ENCODE data around the gene ATP2B3.

Gene ATP2B3

DNA sequence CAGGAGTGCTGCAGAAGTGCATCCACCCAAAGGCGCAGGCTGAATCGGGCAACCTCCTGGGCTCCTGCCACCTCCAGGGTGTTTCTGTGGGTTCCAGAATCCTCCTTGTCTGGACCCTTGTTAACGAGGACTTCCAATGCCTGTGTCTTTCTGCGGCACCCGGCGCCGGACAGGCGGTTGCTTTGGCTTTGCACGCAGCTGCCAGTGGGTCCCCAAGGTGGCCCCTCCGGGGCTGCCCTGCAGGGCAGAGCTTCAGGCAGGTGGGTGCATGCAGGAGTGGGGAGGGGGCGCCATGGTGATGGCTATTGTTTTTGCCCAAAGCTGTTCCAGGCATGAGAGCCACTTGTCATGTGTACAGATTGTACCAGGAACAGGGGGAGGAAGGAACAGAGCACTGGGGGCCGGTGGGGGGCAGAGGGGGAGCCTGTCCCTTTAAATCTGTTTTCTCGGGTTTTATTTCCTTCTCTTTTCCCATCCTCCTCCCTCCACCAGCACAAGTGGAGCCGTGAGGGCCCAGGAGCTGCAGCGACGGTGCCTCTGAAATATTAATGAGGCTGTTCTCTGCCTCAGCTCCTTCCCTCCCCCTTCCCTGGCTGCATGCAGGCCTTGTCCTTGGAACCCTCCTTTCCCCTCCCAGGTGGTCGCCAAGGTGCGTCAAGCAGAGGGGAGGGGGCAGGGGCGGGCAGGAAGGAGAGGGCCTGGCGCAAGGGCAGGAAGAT lies 13.1 kb downstream of the ATP2B3 start:
- DNase-seq = peak in 6 of 56 donors; percentile 1 to 32 (median 12)

DNA sequence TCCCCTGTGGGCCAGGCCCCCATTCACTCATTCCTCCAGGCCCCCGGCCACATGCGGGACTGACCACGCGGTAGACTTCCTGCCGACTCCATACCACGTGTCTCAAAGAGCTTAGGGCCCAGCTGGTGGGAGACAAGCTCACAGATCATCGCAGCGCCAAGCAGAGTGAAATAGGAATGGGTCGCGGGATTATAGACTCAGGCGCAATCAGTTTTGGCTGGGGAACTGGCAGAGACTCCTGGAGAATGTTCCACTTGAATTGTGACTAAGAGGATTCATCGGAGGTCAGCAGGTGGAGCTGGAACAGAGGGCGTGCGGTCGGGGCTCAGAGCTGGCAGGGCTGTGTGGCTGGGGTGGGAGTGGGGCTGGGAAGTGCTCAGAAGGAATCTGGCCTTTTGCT lies 15.6 kb downstream of the ATP2B3 start:
- no peak for DNase-seq

DNA sequence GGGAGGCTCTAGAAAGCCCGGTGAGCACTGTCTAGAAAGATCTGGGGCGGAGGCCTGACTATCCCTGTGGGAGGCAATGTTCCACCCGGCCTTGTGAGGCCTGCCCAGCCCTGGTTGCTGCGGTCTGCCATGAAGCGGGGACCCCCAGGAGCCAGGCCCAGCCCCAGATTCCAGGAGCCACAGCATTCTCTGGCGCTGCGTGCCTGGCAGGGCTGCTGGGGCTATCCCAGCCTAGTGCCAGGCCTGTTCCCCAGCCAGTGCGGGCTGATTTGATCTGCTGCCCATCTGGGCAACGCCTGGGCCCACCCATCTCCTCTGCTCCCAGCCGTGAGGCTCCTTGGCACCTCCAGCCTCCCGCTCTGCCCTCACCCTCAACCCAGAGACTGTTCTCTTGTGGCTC lies 19.6 kb downstream of the ATP2B3 start:
- DNase-seq = no peak

DNA sequence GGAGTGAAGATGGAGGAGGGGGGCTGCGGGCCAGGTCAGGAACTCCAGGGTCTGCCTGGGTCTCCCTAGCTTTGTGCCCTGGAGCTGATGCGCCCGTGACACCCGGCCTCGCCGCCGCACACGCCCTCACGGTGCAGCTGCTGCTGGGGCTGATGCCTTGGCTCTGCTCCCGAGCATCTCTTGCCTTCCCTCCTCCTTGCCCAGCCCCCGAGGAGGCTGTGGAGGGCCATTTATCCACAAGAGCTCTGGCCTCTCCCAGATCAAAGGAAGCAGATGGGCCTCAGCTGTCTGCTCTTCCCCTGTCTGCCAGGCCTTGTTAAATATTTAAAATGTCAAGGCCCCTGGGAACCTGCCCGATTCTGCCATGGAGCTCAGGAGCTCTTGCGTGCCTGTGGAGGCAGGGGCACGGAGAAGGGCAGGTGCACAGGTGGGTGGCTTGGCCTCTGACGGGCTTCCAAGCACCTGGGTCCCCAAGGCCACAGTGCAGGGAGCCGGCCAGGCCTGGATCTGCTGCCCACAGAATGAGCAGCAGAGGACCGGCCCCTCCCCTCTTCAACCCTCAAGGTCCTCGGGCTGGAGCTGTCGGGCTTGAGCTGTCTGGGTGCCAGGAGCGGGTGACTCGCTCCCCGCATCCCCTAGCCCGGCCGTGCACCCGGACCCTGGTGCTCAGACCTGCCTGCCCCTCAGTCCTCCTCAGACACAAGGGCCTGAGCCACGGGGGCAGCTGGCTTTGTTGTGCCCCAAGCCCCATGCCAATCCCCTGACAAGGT lies 20.3 kb downstream of the ATP2B3 start:
- peak in 1 of 56 donors; percentile 2 for DNase-seq

DNA sequence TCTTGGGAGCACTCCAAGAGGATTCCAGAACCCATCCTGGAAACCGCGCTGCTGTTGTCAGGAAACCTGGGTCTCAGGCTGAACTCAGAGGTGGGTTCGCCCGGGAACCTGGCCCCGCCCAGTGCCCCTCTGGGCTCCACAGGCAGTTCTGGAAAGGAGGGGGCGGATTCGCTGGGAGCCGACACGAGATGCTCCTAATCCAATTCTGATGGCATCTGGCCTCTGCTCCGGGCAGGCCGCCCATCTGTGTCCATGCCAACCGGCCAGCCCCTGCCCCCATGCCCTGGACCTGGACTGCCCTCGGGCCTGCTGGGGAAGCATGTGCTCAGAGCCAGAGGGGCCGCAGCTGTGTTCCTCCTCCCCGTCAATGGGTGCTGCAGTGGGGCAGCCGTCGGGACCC lies 21.0 kb downstream of the ATP2B3 start:
- peak in 20 of 56 donors; percentile 4 to 50 (median 21) for DNase-seq

DNA sequence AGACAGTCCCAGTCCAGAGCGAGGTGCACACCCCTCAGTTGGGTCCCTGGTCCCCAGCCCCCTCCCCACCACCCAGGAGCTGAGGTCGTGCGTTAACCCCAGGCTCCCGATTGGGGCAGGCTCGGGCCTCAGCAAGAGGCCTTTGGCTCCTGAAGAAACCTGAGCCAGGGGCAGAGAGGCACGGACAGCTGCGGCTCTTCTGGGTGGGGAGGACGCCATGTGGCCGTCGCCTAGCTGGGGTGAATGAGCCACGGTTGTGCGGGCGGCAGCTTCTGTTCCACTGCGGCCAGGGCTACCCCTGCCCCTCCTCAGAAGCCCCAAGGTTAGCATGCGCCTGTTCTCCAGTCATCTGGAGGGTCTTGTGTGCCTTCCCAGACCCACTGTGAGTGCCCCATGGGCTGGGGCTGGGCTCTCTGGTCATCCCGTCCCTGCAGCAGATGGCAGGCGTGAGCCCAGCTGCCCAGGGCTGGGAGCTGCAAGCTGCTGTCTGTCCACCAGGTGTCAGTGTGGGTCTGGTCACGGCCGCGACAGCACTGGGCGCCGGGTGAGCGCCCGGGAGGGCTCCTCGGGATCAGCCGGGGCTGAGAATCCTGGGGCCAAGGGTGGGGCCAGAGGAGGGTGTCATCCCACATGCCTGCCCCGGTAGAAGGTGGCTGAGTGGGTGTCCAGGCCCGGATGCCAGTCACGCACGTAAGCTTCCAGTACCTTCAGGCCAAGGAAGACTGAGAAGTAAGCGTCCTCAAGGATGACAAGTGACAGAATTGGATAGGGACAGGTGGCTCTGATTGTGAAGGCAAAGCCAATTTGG lies 21.9 kb downstream of the ATP2B3 start:
- DNase-seq = peak in 47 of 56 donors; percentile 8 to 81 (median 44)

DNA sequence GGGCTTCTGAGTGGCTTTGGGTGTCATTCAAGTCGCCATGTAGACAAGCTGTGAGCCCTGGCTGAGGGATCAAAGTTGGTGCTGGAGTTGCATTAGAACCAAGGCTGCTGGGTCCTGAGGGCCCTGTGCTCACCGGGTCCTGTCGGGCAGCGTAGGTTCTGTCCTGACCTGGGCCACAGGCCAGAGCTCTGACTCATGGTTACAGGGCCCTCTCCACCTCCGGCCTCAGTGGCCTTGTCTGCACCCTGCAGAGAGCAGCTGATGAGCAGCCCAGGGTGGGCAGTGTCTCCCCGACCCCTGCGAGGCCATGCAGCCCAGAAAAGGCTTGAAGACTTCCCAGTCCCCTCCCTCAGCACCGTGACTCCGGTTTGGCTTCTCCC lies 22.5 kb downstream of the ATP2B3 start:
- DNase-seq = no peak

DNA sequence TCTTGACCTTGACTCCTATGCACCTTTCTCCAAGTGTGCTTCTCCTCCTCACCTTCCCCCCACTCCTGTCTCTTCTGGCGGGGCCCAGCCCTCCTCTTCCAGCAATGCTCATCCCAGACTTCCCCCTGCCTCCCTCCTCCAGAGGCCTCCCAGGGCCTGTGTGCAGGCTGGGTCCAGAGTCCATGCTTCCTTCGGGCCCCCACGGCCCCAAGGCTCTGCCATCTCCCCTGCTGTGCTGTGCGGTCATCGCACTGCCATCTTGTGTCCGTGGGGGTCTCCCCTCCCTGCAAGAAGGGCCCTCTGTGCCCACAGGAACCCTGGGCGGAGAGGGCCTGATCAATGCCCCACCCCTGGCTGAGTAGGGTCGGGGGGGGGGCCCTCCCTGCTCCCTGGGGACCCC lies 27.3 kb downstream of the ATP2B3 start:
- no peak for DNase-seq

DNA sequence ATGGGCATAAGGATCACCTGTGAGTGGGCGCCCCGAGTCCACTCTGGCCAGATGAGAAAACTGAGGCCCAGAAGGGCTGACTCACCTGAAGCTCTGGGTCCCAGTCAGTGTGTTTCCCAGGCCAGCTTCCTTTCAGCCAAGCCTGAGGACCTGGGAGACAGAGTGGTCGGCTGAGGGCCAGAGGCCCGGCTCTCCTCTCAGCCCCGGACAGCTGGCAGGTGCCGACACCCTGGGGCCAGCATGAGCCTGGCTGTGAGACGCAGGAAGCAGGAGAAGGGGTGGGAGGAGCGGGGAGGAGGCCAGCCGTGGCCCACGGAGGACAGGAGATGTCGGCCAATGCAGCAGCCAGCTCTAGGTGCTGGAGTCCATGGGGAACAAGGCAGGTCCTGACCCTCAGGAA lies 28.9 kb downstream of the ATP2B3 start:
- DNase-seq = no peak

DNA sequence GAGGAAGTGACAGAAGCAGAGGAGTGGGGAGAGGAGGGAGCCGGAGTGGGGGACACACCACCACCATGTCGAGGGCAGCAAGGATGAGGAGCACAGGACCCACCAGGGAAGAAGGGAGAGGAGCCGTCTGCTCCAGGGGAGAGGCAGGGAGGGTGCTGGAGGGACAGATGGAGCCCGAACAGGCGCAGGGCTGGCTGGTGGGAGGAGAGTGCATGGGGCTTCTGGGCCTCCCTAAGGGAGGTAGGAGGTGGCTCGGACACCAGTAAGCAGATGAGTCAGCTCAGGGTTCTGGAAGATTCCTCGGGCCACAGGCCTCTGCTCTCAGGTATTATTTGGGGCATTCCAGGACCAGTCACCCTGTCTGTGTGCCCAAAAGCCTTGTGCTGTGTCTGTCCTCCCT lies 29.8 kb downstream of the ATP2B3 start:
- no peak for DNase-seq

DNA sequence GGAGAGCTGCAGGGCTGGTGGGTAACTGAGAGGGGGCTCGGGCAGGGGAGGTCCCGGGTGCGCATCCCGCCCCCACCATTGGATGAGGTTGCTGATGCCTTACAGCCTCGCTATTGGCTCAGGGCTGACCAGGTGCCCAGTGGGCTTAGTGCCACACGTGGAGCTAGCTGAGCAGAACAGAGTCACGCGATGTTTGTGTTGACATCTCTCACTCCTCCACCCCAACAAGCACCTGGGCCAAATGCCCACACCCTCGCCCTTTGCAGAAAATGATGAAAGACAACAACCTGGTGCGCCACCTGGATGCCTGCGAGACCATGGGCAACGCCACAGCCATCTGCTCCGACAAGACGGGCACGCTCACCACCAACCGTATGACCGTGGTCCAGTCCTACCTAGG lies 31.8 kb downstream of the ATP2B3 start:
- DNase-seq = no peak

DNA sequence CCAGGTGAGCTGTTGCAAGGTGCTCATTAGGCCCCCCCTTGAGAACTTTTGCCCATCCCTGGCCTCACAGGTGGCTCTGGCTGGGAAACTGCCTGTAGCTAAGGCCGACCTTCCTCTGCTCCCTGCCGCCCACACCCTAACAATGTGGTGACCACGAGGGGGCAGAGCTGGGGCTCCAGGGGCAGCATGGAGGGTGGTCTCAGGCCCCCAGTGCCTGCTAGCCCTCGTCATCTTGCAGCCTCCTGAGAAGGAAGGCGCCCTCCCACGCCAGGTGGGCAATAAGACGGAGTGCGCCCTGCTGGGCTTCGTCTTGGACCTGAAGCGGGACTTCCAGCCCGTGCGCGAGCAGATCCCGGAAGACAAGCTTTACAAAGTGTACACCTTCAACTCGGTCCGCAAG lies 32.4 kb downstream of the ATP2B3 start:
- no peak for DNase-seq

DNA sequence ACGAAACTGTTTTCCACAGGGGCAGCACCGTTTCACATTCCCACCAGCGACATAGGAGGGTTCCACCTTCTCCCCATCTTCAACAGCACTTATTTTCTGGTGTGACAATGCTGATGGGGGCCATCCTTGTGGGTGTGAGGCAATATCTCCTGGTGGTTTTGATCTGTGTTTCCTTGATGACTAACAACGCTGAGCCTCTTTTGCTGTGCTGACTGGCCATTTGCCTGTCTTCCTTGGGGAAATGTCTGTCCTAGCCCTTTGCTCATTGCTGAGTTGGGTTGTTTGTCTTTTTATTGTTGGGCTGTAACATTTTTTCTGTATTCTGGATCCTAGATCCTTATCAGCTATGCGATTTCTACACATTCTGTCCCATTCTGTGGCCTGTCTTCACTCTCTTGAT lies 33.7 kb downstream of the ATP2B3 start:
- DNase-seq = no peak

DNA sequence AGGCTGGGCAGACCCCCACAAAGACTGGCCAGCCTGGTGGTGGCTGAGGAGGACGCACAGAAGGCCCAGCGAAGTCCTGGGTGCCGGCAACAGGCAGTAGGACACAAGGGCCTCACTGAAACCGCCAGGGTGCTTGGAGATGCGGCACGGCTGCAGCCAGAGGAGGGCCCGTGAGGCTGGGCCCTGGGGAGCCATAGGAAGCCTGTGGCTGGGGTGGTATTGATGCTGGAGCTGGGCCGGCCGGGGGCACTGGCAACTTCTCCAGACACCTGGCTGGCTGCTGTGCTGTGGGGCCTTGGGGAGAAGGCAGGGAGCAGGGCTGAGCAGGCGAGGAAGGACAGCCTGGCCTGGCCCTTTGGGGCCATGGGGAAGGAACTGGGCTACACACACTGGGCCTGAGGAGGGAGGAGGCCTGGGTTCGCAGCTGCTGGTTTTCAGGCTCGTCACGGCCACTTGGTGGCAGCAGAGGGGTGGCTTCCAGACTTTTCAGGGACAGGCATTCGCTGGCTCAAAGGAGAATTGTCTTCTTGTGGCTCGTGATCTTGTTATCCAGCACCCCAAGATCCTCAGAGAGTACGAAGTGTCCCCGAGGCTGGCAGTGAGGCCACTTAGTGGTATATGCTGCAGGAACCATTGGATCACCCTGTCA lies 37.2 kb downstream of the ATP2B3 start:
- peak in 53 of 56 donors; percentile 9 to 87 (median 64) for DNase-seq

DNA sequence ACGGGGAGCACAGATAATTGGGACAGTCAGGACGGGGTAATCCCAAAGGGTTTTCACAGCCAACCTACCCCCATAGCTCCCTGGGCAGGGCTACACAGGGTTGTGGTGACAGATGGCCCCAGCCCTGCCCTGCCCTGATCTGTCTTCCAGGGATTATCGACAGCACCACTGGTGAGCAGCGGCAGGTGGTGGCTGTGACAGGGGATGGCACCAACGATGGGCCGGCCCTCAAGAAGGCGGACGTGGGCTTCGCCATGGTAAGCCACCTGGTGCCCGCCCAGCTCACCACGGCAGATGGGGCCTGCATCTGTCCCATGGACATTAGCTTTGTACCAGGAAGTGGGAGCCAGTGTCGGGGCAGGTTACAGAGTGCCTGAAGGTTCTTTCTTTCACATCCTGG lies 39.3 kb downstream of the ATP2B3 start:
- DNase-seq = no peak

DNA sequence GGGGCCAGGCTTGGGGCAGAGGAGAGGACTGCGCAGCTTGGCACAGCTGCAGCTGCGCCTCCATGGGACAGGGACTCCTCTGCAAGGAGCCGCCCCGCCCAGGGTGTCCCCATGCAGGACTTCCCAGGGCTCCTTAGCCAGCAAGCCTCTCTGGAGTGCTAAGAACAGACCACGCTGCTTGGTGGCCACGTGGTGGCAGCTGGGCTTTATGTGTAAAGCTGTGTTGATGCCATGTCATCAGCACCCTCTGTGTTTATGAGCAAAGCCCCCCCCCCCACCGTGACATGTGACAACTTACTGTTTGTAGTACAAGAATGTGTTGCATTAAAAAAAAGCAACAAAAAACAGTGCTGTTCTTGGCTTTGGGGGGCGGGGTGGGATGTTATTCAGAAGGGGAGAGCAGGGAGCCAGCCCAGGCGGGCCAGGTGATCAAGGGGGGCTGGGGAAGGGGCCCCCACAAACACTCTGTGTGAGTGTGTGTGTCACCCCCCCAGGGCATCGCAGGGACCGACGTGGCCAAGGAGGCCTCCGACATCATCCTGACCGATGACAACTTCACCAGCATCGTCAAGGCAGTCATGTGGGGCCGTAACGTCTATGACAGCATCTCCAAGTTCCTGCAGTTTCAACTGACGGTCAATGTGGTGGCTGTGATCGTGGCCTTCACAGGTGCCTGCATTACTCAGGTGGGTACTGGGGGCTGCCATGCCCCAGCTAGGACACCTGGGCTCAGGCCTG lies 40.3 kb downstream of the ATP2B3 start:
- DNase-seq = peak in 21 of 56 donors; percentile 1 to 60 (median 14)

DNA sequence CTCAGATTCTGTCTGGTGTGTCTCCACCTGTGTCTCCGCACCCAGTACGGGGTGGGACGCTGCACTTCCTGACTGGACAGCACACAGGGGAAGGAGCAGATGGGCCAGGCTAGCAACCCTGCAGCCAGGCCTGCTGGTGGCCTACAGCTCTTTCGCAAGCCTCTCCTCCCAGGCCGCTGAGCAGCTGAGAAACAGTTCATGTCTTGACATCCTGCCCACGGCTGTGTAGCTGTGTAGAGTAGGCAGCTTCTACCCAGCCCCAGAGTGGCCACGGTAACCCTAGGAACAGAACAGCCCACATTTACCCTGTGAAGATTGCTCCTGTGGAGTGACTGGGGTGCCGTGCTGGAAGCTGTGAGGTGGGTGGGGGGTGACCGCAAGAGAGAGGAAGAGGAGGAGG lies 42.6 kb downstream of the ATP2B3 start:
- no peak for DNase-seq

DNA sequence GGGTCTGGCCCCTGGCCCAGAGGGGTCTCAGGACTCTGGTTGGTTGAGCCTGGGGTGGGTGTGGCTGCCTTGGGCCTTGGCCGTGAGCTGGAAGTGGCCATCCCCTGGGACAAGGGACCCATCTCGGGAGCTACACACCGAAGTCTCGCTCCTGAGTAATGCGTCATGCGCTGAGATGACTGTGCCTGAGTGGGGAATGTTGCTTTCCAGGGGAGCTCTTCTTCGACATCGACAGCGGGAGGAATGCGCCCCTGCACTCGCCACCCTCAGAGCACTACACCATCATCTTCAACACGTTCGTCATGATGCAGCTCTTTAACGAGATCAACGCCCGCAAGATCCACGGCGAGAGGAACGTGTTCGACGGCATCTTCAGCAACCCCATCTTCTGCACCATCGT lies 43.0 kb downstream of the ATP2B3 start:
- no peak for DNase-seq

DNA sequence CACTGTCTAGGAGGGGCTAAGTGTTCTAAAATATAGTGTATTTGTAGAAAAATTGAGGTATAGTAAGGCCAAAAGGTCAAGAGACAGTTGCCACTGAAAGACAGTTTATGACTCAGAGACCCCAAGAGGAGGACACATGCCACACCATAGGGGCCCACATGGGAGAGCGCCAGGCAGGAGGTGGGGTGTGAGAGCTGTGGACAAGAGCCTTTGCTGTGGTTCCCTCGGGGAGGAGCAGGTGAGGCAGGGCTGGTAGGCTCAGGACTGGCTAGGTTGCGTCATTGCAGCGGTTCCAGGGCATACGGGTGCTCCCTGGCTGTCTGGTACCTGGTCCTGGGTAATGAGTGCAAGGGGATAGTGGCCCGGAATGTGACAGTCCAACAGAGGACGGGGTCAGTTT lies 43.9 kb downstream of the ATP2B3 start:
- DNase-seq = no peak

DNA sequence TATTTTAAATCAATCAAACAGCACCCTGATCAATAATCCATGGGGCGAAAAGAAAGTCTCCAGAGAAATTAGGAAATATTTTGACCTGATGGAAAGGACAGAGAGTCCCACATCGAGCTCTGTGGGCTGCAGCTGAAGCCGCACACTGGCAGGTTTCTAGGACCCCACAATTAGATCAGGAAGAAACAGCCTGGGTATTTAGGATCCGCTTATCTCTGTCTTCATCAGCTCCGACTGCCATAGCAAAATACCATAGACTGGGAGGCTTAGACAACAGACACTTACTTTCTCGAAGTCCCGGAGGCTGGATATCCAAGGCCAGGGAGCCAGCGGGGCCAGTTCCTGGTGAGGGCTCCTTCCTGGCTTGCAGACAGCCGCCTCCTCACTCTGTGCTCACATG lies 45.1 kb downstream of the ATP2B3 start:
- no peak for DNase-seq

DNA sequence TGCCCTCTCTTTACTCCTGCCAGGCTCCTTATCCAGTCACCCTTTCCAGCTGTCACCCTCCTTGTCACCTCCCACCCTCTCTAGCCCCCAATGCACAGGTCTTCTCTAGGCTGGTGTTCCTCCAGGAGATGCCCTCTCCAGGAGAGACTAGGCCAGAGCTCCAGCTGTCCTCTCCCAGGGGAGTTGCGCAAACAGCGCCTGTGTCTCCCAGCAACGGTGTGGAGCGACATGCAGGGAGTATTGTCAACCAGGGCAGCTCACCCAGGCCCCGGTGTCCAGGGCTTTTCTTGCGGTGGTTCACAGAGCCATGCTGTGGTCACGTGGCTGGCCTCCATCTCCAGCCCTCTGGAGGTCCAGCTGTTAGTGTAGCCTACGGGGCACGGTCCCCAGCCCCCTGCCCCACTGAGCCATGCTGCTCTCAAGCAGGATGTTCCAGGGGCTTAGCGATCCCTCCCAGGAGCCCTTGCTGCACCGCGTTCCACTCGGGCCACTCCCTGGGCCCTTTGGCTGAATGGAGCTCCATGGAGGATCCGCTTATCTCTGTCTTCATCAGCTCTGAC lies 46.7 kb downstream of the ATP2B3 start:
- no peak for DNase-seq
